ENCODE results near the gene AVPR2.

DNA sequence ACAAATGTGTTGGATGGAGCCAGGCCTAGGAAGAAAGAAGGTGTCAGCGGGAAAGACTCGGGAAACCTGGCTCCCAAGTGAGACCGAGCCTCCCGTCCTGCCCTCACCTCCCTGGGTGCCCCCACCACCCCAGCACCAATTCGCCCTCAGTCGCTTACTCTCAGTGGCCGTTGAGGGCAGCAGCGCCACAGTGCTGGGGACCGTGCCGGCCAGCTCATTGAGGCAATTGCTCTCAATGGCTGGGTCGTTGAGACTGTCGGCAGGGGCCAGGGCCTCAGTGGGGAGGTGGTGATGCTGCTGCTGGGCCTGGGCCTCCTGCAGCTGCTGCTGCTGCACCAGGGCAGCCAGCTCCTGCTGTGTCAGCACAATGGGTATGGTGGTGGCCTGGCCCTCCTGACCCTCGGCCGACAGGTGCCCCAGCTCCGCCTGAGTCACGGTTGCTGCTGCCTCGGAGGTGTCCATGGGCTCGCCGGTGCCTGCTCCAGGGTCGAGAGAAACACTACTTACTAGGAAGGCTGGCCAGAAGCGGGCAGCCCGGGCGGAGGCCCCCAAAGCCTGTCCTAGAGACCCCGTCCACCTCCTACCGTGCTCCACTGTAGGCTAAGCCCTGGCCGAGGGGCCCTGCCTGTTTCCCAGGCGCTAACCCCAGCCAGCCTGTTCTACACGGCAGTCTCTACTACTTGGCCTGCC lies 47.4 kb downstream of the AVPR2 start:
- TF ChIP-seq, protein P1, sequence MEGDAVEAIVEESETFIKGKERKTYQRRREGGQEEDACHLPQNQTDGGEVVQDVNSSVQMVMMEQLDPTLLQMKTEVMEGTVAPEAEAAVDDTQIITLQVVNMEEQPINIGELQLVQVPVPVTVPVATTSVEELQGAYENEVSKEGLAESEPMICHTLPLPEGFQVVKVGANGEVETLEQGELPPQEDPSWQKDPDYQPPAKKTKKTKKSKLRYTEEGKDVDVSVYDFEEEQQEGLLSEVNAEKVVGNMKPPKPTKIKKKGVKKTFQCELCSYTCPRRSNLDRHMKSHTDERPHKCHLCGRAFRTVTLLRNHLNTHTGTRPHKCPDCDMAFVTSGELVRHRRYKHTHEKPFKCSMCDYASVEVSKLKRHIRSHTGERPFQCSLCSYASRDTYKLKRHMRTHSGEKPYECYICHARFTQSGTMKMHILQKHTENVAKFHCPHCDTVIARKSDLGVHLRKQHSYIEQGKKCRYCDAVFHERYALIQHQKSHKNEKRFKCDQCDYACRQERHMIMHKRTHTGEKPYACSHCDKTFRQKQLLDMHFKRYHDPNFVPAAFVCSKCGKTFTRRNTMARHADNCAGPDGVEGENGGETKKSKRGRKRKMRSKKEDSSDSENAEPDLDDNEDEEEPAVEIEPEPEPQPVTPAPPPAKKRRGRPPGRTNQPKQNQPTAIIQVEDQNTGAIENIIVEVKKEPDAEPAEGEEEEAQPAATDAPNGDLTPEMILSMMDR (IDR thresholded peaks at IDR 0.05): no peak
- TF ChIP-seq EZH2 (IDR thresholded peaks at IDR 0.05): no peak

Data from neural progenitor cell (in vitro differentiated cells).